ENCODE measurements around the gene CAMK2B.

The CAMK2B gene

DNA sequence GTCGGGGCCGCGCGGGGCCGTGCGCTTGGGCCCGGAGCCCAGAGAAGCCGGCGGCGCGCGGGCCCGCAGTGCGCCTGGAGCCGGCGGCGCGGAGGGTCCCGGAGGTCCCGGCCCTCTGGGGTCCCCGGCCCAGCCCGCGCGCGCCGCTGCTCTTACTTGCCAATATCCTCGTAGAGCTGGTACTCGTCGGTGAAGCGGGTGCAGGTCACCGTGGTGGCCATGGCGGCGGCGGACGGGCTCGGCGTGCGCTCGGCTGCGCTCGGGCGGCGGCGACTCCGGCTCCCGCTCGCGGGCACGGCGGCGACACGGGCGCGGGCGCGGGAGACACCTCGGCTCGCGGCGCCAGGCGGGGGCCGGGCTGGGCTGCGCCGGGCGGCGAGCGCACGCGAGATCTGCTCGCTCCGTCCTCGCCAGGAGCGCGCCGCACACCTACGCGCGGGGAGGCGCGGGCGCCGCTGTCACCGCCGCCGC, at the start of gene CAMK2B:
CAMK2B (minus strand) TSS at position 394 of the 471 bp plus-strand sequence; CDS start at position 221, 173 bp downstream.
- DNase-seq (ENCODE audit: low read depth): no peak
- peak within 1 kb of the TSS; percentile 50 for H3K4me3 ChIP-seq (ENCODE audit: low read depth, low read length)
- TF ChIP-seq, protein P1, sequence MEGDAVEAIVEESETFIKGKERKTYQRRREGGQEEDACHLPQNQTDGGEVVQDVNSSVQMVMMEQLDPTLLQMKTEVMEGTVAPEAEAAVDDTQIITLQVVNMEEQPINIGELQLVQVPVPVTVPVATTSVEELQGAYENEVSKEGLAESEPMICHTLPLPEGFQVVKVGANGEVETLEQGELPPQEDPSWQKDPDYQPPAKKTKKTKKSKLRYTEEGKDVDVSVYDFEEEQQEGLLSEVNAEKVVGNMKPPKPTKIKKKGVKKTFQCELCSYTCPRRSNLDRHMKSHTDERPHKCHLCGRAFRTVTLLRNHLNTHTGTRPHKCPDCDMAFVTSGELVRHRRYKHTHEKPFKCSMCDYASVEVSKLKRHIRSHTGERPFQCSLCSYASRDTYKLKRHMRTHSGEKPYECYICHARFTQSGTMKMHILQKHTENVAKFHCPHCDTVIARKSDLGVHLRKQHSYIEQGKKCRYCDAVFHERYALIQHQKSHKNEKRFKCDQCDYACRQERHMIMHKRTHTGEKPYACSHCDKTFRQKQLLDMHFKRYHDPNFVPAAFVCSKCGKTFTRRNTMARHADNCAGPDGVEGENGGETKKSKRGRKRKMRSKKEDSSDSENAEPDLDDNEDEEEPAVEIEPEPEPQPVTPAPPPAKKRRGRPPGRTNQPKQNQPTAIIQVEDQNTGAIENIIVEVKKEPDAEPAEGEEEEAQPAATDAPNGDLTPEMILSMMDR (IDR thresholded peaks at IDR 0.05; ENCODE audit: control insufficient read depth, extremely low read depth, insufficient read depth): no peak

DNA sequence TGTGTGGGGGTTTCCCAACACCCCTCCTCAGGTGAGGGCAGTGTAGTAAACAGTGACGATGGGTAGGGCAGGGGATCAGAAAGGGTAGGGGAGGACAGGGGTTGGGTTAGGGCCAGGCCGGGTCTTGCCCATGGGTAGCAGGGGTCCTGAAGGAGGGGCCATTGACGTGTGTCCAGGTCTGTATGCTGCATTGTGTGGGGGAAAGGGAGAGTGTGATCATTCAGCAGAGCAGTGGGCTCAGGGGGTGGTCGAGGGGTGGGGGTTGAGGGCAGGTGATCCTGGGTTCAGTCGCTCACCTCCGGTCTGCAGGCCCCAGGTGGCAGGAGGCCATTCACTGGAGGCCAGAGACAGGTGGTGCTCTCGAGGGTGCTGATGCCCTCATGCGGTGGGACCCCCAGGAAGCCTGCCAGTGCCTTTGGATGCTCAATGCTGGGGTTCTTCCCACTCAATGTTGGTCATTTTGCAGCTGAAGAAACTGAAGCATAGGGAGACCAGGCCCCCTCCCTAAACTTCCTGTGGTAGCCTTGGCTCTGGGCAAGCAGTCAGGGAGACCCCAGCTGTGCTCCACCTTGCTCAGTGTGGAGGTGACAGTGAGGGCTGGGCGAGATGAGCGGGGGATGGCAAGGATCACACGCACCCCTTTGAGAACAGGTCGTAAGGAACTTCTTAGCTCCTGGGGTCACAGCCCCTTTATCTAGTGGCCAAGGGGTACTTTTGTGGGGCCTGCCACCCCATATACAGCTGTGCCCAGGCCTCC, 48.8 kb upstream of the CAMK2B start:
- TF ChIP-seq, protein P1 (IDR thresholded peaks at IDR 0.05; ENCODE audit: control insufficient read depth, extremely low read depth, insufficient read depth): no peak
- DNase-seq (ENCODE audit: low read depth): no peak

DNA sequence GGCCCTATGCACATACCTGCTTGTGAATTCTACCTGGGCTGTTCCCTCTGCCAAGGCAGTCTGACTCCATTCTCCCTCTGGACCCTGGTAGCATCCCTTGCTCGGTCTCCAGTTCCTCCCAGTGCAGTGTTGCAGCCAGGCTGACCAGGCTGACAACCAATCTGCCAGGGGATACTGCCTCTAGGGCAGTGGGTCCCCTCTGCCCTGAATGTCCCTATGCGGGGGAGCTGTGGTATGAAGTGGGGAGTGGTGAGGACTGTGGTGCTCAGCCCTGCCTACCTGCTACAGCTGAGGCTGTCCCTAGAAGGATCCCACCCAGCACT, 48.0 kb upstream of the CAMK2B start:
- DNase-seq (ENCODE audit: low read depth): no peak
- no peak overlapping the region for H3K4me3 ChIP-seq (ENCODE audit: low read depth, low read length)
- TF ChIP-seq, protein P1 (IDR thresholded peaks at IDR 0.05; ENCODE audit: control insufficient read depth, extremely low read depth, insufficient read depth): no peak

More for the DNA sequence above, 48.8 kb upstream of the CAMK2B start:
- no peak overlapping the region for H3K4me3 ChIP-seq (ENCODE audit: low read depth, low read length)

DNA sequence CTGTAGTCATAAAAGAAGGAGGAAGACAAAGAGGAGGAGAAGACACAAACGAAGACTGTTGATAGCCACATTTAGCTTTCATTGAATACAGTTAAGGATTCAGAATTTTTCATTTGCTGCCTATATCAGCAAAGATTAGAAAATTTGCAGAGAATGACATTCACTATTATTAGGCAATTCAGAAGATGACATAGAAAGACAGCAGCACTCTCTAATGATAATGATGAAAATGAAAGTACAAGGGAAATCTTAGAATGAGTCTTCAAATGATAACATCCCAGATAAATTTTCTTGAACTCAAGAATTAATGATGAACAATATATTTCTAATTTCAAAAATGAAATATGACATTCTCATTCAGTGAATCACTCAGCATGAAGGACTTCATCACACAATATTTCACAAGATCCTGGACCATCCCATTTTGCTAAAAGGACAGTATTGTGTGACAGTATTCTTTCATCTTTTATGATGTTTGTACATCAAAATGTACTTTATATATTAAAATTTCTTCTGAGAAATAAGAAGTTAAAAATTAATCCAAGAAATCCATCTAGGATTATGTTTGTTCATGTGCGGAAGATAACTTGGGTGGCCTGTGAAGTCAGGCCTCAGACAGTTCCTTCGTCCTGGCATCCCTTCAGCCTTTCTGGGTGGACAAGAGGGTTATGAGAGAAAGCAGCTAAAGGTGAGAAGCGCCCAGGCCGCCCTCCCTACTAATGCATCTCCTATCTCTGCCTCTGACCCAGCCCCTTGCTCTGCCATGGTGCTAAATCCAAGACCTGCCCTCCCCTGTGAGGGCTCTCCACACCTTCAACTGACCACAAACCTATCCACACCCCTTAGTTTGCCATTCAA, 47.4 kb upstream of the CAMK2B start:
- DNase-seq (ENCODE audit: low read depth): no peak
- H3K4me3 ChIP-seq (ENCODE audit: low read depth, low read length): no peak overlapping the region
- TF ChIP-seq, protein P1 (IDR thresholded peaks at IDR 0.05; ENCODE audit: control insufficient read depth, extremely low read depth, insufficient read depth): no peak

DNA sequence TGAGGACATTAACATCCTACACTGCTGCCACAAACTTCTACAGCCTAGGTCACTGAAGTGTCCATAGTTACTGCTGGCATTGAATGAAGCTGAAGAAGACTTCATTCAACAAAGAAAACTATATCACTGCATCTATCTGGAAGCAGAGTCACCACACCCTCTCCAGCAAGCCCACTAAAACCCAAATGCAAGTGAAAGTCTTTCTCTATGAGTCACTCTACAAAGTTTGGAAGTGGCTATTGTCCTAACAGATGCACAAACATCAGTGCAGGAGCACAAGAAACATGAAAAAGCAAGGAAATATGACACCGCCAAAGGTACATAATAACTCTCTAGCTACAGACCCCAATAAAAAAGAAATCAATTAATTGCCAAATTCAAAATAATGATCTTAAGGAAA, 43.5 kb upstream of the CAMK2B start:
- TF ChIP-seq, protein P1 (IDR thresholded peaks at IDR 0.05; ENCODE audit: control insufficient read depth, extremely low read depth, insufficient read depth): no peak
- DNase-seq (ENCODE audit: low read depth): no peak

DNA sequence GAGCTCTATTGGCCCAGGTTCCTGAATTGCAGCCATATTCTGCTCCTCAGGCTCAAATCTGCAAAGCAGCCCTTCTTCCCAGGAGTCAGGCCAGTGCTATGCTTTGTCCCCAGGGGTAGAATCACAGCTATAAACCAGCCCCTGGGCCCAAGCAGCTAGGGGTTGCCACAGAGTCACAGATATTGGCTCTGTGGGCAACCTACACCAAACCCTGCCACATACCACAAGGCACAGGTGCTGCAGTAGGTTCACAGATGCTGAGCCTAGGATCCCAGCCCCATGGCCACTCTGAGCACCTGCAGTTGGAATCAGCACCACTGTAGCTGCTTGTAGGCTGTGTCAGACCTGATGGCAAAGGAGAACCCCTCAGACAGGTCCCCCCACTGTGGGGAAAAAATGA, 43.1 kb upstream of the CAMK2B start:
- TF ChIP-seq, protein P1 (IDR thresholded peaks at IDR 0.05; ENCODE audit: control insufficient read depth, extremely low read depth, insufficient read depth): no peak
- DNase-seq (ENCODE audit: low read depth): no peak
- no peak overlapping the region for H3K4me3 ChIP-seq (ENCODE audit: low read depth, low read length)

More for the DNA sequence above, 43.5 kb upstream of the CAMK2B start:
- H3K4me3 ChIP-seq (ENCODE audit: low read depth, low read length): no peak overlapping the region
